HG02571 (cell line): ENCODE results near the gene EHMT1.
A peak's percentile ranks its signal among the peaks of the same experiment; 100 is the strongest.
"Not testable (repeated sequence)": the region's sequence is repeated elsewhere in the genome, so short reads cannot be mapped to it uniquely, and the experiment has no call there.

Experiments
- ATAC-seq: cut with Tn5 transposase; IDR thresholded peaks from one replicate; pipeline ENCODE4 v1.9.1; 2021; ENCODE audit warnings: mild to moderate bottlenecking, moderate library complexity; ENCODE audit not compliant: unreplicated experiment

EHMT1 gene

DNA sequence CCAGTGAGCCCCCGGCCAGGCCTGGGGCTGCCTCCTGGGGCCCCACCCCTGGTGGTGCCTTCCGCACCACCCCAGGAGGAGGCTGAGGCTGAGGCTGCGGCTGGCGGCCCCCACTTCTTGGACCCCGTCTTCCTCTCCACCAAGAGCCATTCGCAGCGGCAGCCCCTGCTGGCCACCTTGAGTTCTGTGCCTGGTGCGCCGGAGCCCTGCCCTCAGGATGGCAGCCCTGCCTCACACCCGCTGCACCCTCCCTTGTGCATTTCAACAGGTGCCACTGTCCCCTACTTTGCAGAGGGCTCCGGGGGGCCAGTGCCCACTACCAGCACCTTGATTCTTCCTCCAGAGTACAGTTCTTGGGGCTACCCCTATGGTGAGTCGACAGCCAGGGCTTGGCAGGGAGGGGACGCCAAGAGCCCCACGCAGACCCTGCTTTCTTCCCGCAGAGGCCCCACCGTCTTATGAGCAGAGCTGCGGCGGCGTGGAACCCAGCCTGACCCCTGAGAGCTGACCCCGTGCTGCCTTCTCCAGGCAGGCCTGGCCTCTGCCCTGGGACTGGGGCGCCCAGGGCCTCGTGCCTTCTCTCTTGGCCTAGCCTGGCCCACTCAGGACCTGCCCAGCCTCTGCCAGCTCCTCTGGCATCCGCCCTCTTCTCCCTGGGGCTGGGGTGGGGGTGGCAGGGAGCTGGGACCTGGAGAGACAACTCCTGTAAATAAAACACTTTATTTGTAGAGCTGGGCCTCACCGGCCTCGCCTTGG is 4.0 kb upstream of the EHMT1 start:
- ATAC-seq, result no peak

DNA sequence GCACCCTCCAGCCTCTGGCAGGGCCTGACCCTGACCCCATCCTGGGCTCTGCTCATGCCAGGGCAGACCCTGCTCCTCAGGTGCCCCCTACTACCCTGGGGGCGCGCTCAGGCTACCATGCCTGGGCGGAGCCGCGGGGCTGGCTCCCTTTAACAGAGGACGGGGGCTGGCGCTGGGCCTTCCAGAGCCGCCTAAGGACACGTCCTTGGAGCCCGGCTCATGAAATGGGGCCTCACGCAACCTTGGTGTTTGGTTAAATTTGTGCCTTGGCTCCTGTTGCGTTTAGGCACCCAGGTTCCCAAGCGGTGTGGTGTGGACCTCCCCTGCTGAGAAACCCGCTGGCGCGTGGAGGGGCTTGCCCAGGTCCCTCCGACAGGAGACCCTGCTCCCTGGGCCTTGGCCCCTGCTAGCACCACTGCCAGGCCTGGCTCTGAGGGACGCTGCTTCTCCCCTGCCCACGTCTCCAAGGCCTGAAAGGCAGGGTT is 3.4 kb upstream of the EHMT1 start:
- no peak for ATAC-seq

DNA sequence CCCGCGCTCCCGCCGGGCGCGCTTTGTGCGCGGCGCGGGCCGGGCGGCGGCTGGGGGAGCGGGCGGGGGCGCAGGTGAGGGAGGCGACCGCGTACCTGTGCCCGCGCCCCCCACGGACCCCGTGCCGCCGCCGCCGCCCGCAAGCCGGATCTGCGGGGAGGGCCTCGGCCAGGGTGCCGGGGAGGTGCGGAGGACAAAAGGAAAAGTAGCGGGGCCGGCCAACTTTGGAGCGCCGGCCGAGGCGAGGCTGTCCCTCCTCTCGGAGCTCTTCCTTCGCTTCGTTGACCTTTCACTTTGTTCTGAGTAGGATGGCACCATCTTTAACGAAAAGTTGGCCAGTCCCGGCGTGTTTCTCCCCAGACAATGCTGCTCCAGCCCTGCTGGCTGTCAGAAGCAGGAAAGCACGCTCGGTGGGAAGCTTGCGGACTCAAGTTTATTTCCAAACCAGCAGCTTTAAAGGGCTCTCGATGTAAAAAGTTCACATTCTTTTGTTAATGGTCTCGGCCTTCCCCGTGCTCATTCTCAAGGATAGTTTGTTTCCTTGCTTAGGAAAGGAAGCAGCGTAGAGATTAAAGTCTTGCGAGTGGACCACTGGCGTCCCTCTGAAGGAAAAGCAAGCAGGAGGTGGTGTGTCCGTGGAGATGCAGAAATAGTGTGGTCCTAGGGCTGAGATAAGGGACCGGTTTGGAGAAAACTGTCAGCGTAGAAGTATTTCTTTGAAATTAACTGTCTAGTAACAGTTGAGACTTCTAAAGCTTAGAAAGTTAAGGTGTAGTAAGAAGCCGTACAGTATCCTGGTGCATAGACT is 639 bp downstream of the EHMT1 start:
- ATAC-seq, result peak; percentile 6

DNA sequence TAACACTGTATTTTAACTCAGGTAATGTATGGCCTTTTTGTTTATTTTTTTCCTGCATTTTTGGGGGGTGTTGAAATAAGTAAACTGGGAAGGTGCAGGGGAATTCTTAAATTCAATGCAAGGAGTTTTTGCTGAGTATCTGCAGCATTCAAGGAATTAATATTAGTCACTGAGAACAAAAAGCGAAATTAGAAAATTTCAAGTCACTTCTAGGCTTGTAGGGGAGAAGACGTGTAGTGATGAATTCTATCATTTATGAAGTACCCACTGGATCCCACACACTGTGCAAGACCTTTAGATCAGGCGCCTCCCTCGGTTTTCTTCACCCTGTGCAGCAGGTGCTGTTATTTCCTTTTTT is 1.2 kb downstream of the EHMT1 start:
- ATAC-seq, result no peak

DNA sequence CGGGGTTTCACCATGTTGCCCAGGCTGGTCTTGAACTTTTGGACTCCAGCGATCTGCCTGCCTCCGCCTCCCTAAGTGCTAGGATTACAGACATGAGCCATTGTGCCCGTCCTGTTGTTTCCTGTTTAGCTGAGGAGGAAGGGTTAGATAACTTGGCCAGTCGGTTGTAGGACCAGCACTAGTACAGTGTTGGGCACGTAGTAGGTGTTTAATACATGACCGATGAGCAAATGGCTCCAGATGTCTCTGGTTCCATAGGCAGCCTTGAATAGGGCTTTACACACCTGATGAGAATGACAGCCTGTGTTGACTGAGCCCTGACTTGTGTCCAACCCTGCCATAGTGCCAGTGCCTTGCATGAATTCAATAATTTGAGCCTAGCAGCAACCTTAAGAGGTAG is 1.8 kb downstream of the EHMT1 start:
- no peak for ATAC-seq

DNA sequence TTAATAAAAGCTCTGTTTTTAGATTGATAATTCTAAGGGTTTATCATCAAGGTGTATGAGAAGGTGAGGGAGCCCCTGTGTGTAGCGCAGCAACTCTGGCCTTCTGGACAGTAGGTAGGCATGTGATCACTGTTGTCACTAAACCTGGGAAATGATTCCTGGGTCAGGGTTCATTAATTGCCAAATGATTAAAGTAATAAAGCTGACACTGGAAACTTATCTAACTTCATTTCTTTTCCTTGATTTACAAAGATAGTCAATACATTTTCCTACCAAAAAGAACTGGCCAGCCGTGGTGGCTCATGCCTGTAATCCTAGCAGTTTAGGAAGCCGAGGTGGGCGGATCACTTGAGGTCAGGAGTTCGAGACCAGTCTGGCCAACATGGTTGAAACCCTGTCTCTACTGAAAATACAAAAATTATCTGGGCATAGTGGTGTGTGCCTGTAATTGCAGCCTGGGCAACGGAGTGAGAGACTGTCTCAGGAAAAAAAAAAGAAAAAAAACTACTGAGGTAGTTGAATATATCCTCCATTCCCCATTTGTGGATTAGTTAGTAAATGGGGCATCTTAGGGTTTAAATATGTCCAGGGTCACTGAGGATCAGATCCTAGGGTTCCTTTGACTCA is 2.4 kb downstream of the EHMT1 start:
- ATAC-seq, result no peak

DNA sequence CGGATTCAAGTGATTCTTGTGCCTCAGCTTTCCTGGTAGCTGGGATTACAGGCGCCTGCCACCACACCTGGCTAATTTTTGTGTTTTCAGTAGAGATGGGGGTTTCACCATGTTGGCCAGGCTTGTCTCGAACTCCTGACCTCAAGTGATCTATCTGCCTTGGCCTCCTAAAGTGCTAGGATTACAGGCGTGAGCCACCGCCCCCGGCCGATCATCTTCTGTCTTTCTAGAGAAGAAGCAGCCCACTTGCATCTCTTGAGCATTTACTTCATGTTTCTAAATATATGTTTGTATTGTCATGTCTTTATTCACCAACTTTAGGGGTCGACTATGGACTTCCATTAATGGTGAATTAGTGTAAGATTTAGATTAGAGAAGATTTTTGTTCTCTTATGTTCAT is 3.4 kb downstream of the EHMT1 start:
- not testable (repeated sequence) for ATAC-seq

DNA sequence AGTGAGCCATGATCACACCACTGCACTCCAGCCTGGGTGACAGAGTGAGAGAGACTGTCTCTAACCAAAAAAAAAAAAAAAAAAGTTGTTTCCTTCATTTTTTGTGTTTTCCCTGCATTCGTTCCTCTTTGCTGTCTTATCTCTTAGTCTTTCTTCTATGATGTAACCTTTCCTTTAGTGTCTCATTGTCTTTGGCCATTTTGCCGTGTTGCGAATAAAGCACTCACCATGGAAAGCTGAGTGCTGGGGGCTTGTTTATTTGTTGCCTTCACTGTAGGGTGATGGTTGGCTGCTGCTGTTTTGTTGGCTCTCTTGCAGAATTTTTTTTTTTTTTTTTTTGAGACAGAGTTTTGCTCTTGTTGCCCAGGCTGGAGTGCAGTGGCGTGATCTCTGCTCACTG is 7.7 kb downstream of the EHMT1 start:
- ATAC-seq, result no peak

DNA sequence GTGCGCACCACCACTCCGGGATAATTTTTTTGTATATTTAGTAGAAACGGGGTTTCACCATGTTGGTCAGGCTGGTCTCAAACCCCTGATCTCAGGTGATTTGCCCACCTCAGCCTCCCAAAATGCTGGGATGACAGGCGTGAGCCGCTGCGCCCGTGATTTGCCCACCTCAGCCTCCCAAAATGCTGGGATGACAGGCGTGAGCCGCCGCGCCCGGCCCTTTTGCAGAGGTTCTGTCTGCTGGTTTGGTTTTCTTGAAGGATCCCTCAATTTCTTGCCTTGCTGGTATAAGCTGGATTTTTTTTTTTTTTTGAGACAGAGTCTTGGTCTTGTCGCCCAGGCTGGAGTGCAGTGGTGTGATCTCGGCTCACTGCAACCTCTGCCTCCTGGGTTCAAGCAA is 8.6 kb downstream of the EHMT1 start:
- not testable (repeated sequence) for ATAC-seq

DNA sequence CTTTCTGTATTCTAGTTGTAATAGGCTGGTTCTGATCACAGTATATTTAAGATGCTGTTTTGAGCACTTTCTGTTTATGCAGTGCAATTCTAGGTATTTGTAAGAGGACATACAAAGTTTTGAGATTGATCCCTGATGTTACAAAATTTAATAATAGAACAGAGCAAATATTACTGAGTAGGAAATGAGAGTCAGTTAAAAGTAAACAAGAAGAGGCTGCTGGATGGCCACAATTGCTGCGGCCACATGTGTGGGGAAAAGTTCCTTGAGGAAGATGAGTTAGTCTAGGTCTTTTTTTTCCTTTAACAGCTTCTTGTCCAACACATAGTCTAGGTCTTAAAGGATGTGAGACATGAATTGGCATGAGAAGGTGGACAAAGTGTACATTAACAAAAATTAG is 11.3 kb downstream of the EHMT1 start:
- ATAC-seq, result no peak

DNA sequence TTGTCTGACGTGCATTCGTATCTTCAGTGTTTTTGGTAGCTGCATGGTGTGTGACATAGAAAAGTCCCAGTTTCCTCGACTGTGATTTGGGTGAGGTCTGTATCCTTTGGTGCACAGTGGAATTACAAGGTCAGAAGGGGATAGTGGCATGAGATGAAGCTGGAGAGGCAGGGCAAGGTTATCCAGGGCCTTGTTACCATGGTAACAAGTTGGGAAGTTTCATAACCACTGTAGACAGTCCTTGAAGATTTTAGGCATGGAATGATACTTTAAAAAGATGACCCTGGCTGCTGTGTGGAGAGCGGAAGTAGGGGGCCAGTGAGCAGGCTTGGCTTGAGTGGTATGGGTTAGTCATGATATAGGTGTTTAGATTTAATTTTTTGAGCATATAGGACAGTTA is 11.9 kb downstream of the EHMT1 start:
- no peak for ATAC-seq

DNA sequence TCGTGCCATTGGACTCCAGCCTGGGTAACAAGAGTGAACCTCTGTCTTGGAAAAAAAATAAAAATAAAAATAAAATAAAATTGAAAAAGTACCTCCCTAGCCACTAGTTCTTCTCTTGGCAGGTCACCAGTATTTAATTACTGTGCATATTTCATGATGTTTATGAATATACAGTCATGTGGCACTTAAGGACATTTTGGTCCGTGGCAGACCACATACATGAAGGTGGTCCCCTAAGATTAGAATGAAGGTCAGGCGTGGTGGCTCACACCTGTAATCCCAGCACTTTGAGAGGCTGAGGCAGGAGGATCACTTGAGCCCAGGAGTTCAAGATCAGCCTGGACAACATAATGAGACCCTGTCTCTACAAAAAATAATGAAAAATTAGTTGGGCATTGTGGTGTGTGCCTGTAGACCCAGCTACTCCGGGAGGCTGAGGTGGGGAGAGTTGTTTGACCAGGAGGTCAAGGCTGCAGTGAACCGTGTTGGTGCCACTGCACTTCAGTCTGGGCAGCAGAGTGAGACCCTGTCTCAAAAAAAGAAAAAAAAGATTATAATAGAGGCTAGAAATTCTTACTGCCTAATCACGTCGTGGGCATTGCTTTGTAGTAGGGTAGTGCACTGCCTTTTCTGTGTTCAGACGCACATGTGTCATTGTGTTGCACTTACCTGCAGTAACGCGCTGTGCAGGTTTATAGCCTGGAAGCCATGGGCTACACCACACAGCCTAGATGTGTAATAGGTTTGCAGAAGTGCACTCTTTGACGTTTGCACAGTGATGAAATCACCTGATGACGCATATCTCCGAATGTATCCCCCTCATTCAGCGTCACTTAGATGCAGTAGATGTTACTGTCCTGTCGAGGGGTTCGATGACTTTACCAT is 12.8 kb downstream of the EHMT1 start:
- ATAC-seq, result no peak

DNA sequence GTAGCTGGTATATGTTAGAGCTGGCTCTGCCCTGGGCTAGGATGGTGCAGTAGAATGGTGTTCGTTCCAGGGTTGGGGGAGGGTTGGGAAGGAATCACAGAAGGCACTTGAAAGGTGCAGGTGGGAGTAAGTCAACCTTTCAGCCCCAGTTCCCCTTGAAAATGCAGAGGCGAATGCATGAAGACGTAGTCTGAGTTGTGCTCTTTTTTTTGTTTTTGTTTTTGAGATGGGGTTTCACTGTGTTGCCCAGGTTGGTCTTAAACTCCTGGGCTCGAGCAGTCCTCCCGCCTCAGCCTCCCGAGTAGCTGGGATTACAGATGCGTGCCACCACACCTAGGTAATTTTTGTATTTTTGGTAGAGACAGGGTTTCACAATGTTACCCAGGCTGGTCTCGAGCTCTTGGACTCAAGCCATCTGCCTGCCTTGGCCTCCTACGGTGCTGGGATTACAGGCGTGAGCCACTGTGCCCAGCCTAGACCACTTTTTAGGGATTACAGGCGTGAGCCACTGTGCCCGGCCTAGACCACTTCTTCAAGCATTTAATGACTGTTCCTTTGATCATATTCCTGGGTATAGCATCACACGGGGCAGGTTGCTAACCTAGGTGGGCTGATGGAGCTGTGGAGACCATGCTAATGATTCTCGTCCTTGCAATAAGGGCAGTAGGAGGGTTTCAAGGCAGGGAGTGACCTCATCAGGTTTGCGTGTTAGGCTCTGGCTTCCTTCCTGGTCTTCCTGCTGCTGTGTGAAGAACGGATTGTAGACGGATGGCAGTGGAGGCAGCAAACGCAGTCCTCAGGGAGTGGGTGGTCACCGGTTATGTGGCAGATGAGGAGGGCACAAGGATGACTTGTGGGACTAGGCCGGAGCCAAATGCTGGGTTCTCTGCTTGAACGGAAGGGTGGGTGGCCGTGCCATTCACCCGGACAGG is 13.7 kb downstream of the EHMT1 start:
- ATAC-seq, result no peak

DNA sequence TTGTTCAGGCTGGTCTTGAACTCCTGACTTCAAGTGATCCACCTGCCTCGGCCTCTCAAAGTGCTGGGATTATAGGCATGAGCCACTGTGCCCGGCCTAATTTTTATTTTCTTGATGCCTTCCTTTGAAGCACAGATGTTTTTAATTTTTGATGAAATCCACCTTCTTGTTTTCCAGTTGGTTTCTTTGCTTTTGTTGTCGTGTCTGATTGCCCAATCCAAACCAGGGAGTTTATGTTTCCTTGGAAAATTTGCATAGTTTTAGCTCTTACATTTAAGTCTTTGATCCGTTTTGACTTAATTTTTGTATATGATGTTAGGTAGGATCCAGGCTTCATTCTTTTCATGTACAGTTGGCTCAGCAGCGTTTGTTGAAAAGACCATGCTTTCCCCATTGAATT is 15.2 kb downstream of the EHMT1 start:
- ATAC-seq, result no peak

DNA sequence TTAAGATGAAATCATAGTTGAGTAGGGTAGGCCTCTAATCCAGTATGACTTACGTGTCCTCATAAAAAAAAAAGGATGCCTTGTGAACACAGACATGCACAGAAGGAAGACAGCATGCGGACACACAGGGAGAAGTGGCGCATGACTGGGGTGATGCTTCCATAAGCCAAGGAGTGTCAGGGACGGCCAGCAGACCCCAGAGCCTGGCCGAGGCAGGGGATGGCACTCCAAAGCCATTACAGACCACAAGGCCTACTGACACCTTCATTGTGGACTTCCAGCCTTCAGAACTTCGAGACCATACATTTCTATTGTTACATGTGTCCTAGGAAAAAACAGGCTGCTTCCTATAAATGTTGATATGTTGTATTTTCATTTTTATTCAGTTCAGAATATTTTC is 19.9 kb downstream of the EHMT1 start:
- ATAC-seq, result no peak

DNA sequence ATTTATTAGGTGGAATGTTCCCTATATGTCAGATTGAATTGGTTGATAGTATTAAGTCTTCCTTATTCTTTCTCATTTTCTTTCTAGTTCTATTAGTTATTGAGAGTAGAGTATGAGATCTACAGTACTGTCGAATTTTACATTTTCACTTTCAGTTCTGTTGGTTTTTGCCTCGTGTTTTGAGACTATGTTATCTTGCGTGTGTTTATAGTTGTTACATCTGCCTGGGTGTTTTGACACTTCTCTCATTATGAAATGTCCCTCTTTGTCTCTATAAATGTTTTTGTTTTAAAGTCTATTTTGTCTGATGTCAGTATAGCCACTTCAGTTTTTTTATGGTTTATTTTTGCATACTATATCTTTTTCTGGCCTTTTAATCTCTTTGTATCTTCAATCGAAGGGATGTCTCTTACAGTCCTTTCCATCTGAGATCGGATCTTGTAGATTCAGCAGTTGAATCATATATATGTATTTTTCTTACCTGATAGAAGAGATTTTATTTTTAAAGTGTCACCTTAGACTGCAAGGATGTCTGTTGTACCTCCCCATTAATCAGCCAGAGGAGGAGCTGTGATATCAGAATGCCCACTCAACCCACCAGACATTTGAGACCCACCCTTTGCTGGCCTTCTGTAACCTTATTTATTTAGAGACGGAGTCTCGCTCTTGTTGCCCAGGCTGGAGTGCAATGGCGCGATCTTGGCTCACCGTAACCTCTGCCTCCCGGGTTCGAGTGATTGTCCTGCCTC is 20.7 kb downstream of the EHMT1 start:
- ATAC-seq, result no peak

DNA sequence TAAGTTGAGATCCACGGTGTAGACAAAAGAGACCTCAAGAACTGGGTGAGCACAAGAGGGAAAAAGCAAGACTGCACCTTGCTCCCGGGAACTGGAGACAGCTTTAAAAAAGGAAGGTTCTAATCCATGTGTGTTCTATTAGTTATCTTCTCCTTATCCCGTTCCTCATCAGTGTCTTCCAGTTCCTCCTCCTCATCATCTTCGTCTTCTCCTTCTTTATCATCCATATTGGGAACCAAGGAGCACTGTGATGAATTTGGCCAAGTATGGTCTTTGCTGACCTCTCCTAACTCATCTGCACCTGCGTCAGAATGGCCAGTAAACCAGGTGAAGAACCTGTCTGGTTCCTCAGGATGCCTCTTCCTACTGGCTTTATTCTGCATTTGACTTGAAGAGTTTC is 22.1 kb downstream of the EHMT1 start:
- ATAC-seq, result no peak

DNA sequence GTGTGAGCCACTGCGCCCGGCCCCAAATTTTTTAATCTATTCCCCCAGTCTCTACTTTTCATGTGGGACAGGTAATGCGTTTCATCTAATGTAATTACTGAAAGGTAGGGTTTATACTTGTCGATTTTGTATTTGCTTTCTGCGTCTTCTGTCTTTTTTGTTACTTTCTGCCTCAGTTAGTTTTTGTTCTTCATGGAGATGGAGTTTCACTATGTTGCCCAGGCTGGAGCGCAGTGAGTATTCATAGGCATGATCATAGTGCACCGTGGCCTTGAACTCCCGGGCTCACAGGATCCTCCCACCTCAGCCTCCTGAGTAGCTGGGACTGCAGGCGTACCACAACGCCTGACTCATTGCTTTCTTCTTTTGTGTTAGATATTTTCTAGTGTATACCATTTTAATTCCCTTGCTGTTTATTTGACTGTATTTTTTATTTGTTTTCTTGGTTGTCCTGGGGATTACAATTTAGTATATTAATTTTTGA is 23.4 kb downstream of the EHMT1 start:
- ATAC-seq, result no peak

DNA sequence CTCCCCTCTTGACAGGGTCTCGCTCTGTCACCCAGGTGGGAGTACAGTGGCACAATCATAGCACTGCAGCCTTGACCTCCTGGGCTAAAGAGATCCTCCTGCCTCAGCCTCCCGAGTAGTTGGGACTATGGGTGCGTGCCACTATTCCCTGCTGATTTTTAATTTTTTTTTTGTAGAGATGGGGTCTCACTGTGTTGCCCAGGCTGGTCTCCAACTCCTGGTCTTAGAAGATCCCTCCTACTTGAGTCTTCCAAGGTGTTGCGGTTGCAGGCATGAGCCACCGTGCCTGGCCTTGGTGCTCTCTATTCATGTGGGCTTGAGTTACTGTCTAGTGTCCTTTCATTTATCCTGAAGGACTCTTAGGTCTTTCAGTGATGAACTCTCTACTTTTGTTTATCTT is 24.1 kb downstream of the EHMT1 start:
- ATAC-seq, result no peak
